ENCODE data around the gene PPP2R5A. TPM values are rescaled to one million over a fixed set of nuclear protein-coding genes. Genes with fewer than 3 reads are reported as not detected.
A peak's percentile ranks its signal among the peaks of the same experiment; 100 is the strongest.

The PPP2R5A gene
- polyA plus RNA-seq, 3 donors = 28.1 to 38.4 (median 31.1) TPM

DNA sequence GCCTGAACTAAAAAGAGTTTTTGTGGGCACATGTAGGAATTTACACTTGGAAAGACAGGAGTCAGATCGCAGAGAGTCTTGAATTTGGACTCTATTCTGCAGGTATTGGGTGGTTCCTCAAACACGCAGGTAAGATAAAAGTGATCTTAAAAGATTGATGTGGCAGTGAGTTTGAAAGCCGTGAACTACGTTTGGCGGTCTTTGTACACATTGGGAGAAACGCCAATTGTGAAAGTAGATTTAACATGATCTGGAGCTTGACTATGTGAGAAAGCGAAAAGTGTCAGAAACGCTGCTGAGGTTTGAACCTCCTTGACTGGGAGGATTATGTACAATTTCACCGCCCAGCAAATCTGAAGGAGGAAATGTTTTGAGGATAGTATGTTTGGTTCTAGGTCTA, 1.5 kb upstream of the PPP2R5A start:
- H3K4me3 ChIP-seq (replicated peaks in 1 of 3; ENCODE audit: low read depth in 2 of 3, low read length in 3 of 3) = no peak overlapping the region
- peaks cover 0 to 7% (median 0%) of the 10 kb centered on the region in 3 donors for H3K27me3 Mint-ChIP-seq (ENCODE audit: low read depth in 3 of 3)
- no peak overlapping the region for H2AFZ ChIP-seq (ENCODE audit: insufficient read depth, low read depth, low read length, poor library complexity, severe bottlenecking)
- H3K9me3 ChIP-seq (replicated peaks in 1 of 2; ENCODE audit: control insufficient read depth in 1 of 2, insufficient read depth in 1 of 2, low read length in 2 of 2) = no peaks in the 10 kb centered on the region
- DNase-seq = no peak
- intact Hi-C loops (cut with micrococcal nuclease) = loop anchor here in 1 of 2 donors (10.0 kb wide), 1 partner anchor 49 kb away; no protein-coding TSS in a partner anchor
- H4K20me1 ChIP-seq (ENCODE audit: insufficient read depth, low read length) = peaks cover 26% of the 10 kb centered on the region
- peaks cover 35% of the 10 kb centered on the region for H3K79me2 ChIP-seq (ENCODE audit: insufficient read depth, low read length)
- 92% methylated on average over 8 of the region's 9 CpGs for WGBS (ENCODE audit: insufficient coverage)
- peak overlapping the region; percentile 97 for H3K4me3 Mint-ChIP-seq
- peak overlapping the region in 2 of 7 donors; percentile 99 for H3K27ac Mint-ChIP-seq
- peaks cover 0 to 3% of the 10 kb centered on the region in 2 donors for H3K36me3 Mint-ChIP-seq
- TF ChIP-seq, protein P1, sequence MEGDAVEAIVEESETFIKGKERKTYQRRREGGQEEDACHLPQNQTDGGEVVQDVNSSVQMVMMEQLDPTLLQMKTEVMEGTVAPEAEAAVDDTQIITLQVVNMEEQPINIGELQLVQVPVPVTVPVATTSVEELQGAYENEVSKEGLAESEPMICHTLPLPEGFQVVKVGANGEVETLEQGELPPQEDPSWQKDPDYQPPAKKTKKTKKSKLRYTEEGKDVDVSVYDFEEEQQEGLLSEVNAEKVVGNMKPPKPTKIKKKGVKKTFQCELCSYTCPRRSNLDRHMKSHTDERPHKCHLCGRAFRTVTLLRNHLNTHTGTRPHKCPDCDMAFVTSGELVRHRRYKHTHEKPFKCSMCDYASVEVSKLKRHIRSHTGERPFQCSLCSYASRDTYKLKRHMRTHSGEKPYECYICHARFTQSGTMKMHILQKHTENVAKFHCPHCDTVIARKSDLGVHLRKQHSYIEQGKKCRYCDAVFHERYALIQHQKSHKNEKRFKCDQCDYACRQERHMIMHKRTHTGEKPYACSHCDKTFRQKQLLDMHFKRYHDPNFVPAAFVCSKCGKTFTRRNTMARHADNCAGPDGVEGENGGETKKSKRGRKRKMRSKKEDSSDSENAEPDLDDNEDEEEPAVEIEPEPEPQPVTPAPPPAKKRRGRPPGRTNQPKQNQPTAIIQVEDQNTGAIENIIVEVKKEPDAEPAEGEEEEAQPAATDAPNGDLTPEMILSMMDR (IDR thresholded peaks at IDR 0.05) = no peak
- no peak overlapping the region for H3K4me2 ChIP-seq (replicated peaks; ENCODE audit: extremely low read depth, low read length, poor library complexity, severe bottlenecking)
- H3K36me3 ChIP-seq (replicated peaks in 1 of 2; ENCODE audit: control insufficient read depth in 1 of 2, insufficient read depth in 2 of 2, low read length in 2 of 2) = no peaks in the 10 kb centered on the region
- H3K9ac ChIP-seq (ENCODE audit: insufficient read depth, low read length, poor library complexity, severe bottlenecking) = no peak overlapping the region
- H3K4me1 ChIP-seq (ENCODE audit: control insufficient read depth in 1 of 2, insufficient read depth in 2 of 2, low read length in 2 of 2) = peaks cover 26 to 37% of the 10 kb centered on the region in 2 donors
- no peak overlapping the region for H3K27ac ChIP-seq (ENCODE audit: low read depth in 1 of 2, low read length in 2 of 2)
- peaks cover 0 to 2% (median 0%) of the 10 kb centered on the region in 7 donors for H3K9me3 Mint-ChIP-seq
- peaks cover 31% of the 10 kb centered on the region for H3K4me1 Mint-ChIP-seq
- no peaks in the 10 kb centered on the region for H3K27me3 ChIP-seq (ENCODE audit: control insufficient read depth in 2 of 2, insufficient read depth in 2 of 2, low read length in 2 of 2)

DNA sequence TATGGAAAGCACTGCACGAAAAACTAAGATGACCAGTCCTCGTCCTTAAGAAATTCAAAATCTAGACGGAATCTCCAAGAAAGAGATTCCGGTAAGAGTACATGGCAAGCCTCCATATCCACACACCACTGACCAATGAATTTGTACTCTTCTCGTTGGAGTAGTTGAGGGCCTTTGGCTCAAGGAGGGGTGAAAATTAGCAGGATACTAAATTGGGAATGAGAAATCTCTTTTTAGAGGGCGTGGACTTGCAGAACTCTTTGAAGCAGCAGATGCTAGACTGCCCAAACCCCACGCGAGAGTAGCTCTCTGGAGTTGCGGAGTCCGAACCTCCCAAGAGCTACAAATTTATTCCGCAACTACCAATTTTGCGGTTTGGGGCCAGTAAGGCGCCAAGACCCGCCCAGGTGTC, 872 bp upstream of the PPP2R5A start:
- Histone ChIP-seq H4K20me1 (ENCODE audit: insufficient read depth, low read length) (peaks cover 32% of the 10 kb centered on the region), H3K4me2 (replicated peaks; ENCODE audit: extremely low read depth, low read length, poor library complexity, severe bottlenecking) (peak overlapping the region; percentile 89), H3K9me3 (replicated peaks in 1 of 2; ENCODE audit: control insufficient read depth in 1 of 2, insufficient read depth in 1 of 2, low read length in 2 of 2) (no peaks in the 10 kb centered on the region), H3K36me3 (replicated peaks in 1 of 2; ENCODE audit: control insufficient read depth in 1 of 2, insufficient read depth in 2 of 2, low read length in 2 of 2) (no peaks in the 10 kb centered on the region), H3K27ac (ENCODE audit: low read depth in 1 of 2, low read length in 2 of 2) (peak overlapping the region; percentile 91 to 99), H3K9ac (ENCODE audit: insufficient read depth, low read length, poor library complexity, severe bottlenecking) (peak overlapping the region; percentile 96), H3K27me3 (ENCODE audit: control insufficient read depth in 2 of 2, insufficient read depth in 2 of 2, low read length in 2 of 2) (no peaks in the 10 kb centered on the region), H3K4me1 (ENCODE audit: control insufficient read depth in 1 of 2, insufficient read depth in 2 of 2, low read length in 2 of 2) (peaks cover 30 to 43% of the 10 kb centered on the region in 2 donors), H2AFZ (ENCODE audit: insufficient read depth, low read depth, low read length, poor library complexity, severe bottlenecking) (peak overlapping the region; percentile 89), H3K4me3 (replicated peaks in 1 of 3; ENCODE audit: low read depth in 2 of 3, low read length in 3 of 3) (peak overlapping the region; percentile 65 to 99 (median 84)), H3K79me2 (ENCODE audit: insufficient read depth, low read length) (peaks cover 41% of the 10 kb centered on the region)
- Mint-ChIP-seq H3K4me3 (peak overlapping the region; percentile 97), H3K27me3 (ENCODE audit: low read depth in 3 of 3) (peaks cover 0 to 7% (median 0%) of the 10 kb centered on the region in 3 donors), H3K9me3 (peaks cover 0 to 2% (median 0%) of the 10 kb centered on the region in 7 donors), H3K36me3 (peaks cover 3% of the 10 kb centered on the region in 2 donors), H3K27ac (peak overlapping the region; percentile 97 to 100 (median 99)), H3K4me1 (peaks cover 35% of the 10 kb centered on the region)
- TF ChIP-seq, protein P1 (IDR thresholded peaks at IDR 0.05) = no peak
- DNase-seq = no peak
- intact Hi-C loops (cut with micrococcal nuclease) = loop anchor here in 1 of 2 donors (10.0 kb wide), 1 partner anchor 50 kb away; no protein-coding TSS in a partner anchor
- 2% methylated on average over 9 of the region's 14 CpGs for WGBS (ENCODE audit: insufficient coverage)
